ENCODE results near the gene RRM1. TPM values are rescaled to one million over a fixed set of nuclear protein-coding genes. Genes with fewer than 3 reads are reported as not detected.

The RRM1 gene
- total and polyA plus RNA-seq, 9 of the 15 experiments (the other 6 are each of a cell fraction or from before 2014, with no cell fraction given): 113 to 270 (median 163) TPM

DNA sequence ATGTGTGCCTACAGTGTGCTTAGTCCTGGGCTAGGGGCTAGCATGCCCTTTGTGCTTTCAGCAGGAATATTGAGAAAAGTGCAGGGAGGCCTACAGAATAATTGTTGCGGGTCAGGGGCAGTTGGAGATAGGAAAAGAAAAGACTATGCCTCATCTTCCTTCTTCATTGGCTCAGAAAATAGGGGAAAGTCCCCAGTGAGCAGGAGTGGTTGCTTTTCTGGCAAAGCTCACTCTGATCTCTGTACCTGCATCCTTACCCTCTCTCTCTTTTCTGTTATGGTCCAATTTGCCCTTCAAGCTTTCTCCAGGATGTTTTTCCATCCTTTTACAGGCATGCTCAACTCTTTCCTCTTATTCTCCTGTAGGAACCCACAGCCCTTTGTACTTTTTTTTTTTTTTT lies 29.5 kb upstream of the RRM1 start:
- WGBS (ENCODE audit: insufficient coverage, low coverage, missing lambda C conversion rate): 100% methylated on average over 1 of the region's 1 CpG
- no peak for ATAC-seq

More for the DNA sequence above, 29.5 kb upstream of the RRM1 start:
- no peak overlapping the region for H3K27ac ChIP-seq (ENCODE audit: extremely low read depth, low read depth, low read length)
- H3K4me1 ChIP-seq (replicated peaks in 1 of 2; ENCODE audit: control insufficient read depth in 2 of 2, insufficient read depth in 2 of 2, low read length in 2 of 2): no peaks in the 10 kb centered on the region
- H3K9ac ChIP-seq (ENCODE audit: insufficient read depth in 1 of 2, low read depth in 2 of 2, low read length in 2 of 2): no peak overlapping the region
- ChIA-PET POLR2A (interaction anchor here (0.5 to 2.5 kb wide), 4 partner anchors 10 to 302 kb away, joined by 3 to 12 read pairs (median 3); no protein-coding TSS in a partner anchor), CTCF (ENCODE audit: low intra/inter-chr PET ratio) (no interaction called here)
- no peaks in the 10 kb centered on the region for H3K27me3 ChIP-seq (ENCODE audit: control insufficient read depth in 2 of 2, insufficient read depth in 2 of 2, low read length in 2 of 2)
- H2AFZ ChIP-seq (ENCODE audit: low read depth, low read length): no peak overlapping the region
- DNase-seq (ENCODE audit: extremely low read depth in 1 of 4, low spot score in 3 of 4): no peak
- no peaks in the 10 kb centered on the region for H3K9me3 ChIP-seq (replicated peaks; ENCODE audit: control insufficient read depth, insufficient read depth, low read depth, low read length)
- H3K9me1 ChIP-seq (ENCODE audit: control insufficient read depth, insufficient read depth, low read length): no peaks in the 10 kb centered on the region
- no peak overlapping the region for H3K4me3 ChIP-seq
- TF ChIP-seq BHLHE40 (IDR thresholded peaks at IDR 0.05; ENCODE audit: low read length) (no peak), SMARCB1 (IDR thresholded peaks at IDR 0.05; ENCODE audit: insufficient read length, low read depth) (no peak), ZNF217 (CRISPR knock-in tag; IDR thresholded peaks at IDR 0.05) (no peak), ZBTB26 (CRISPR knock-in tag; IDR thresholded peaks at IDR 0.05) (no peak), BCLAF1 (IDR thresholded peaks at IDR 0.05; ENCODE audit: borderline replicate concordance in 1 of 2, control insufficient read depth in 1 of 2, low read depth in 2 of 2, low read length in 1 of 2) (no peak), ELF1 (tag; IDR thresholded peaks at IDR 0.05) (no peak)
- in situ Hi-C loops (cut with MboI): no loop called here
- peaks cover 22% of the 10 kb centered on the region; the same call in 2 of the 3 replicates for H3K36me3 ChIP-seq (ENCODE audit: control insufficient read depth, insufficient read depth, low read length)
- intact Hi-C loops (cut with micrococcal nuclease): no loop called here
- no peak overlapping the region for H3K4me2 ChIP-seq (ENCODE audit: insufficient read depth, low read length)
- BruUV-seq (replicated peaks): no TSS peak
- no peaks in the 10 kb centered on the region for H4K20me1 ChIP-seq (replicated peaks; ENCODE audit: control insufficient read depth, insufficient read depth, low read length)
- FAIRE-seq: no peak
- H3K79me2 ChIP-seq (ENCODE audit: control insufficient read depth, insufficient read depth, low read length): no peaks in the 10 kb centered on the region
